ENCODE results near the gene PTK6.

The PTK6 gene

DNA sequence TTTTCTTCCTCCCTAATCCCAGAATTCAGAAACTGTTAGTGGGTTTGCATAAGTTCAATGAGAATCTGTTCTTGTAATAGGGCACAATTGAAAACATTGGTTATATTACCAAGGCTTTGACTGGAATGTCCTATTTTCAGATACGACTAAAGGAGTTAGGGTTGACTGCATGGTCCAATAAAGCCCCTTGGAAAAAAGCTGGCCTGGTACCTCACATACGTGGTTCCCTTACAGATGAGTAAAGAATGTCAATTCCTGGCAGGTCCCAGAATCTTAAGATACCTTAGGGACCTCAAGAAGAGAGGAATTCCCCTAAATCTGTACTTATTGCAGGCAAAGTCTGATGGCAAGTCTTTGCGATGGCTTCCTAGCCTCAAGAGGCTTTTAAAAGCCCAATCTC, 12.0 kb downstream of the PTK6 start:
- TF ChIP-seq, protein P1, sequence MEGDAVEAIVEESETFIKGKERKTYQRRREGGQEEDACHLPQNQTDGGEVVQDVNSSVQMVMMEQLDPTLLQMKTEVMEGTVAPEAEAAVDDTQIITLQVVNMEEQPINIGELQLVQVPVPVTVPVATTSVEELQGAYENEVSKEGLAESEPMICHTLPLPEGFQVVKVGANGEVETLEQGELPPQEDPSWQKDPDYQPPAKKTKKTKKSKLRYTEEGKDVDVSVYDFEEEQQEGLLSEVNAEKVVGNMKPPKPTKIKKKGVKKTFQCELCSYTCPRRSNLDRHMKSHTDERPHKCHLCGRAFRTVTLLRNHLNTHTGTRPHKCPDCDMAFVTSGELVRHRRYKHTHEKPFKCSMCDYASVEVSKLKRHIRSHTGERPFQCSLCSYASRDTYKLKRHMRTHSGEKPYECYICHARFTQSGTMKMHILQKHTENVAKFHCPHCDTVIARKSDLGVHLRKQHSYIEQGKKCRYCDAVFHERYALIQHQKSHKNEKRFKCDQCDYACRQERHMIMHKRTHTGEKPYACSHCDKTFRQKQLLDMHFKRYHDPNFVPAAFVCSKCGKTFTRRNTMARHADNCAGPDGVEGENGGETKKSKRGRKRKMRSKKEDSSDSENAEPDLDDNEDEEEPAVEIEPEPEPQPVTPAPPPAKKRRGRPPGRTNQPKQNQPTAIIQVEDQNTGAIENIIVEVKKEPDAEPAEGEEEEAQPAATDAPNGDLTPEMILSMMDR (IDR thresholded peaks at IDR 0.05; ENCODE audit: low read depth, low read length, missing control alignments): no peak
- no peak overlapping the region for H3K4me3 ChIP-seq (replicated peaks; ENCODE audit: low read depth, low read length)
- no peak for DNase-seq (ENCODE audit: extremely low read depth, low read depth)

DNA sequence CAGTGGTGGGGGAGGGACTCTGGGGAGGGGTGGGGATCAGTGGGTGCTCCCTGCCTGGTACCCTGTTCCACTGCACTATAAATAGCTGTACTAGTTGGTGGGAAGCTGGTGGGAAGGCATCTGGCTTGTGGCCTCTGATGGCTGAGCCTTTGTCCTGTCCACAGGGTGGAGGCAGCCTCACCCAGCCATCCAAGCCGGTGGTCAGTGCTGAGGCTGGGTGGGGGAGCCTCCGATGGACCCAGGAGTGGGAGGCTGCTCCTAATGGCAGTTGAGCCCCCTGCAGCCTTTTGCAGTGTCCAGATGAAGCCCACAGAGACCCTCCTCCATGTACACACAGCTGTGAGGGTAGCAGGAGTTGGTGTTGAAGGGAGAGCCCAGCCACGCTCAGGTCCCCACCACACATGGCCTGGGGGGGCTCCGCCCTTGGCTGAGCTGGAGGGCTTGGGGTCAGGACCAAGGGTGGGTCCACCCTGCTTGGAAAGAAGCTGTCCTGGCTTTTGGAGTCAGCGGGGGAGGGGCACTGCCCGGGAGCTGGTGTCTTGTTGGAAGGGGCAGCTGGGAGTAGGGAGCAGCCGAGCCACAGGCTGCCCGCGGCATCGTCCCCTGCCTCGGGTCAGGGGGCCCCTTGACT, 14.1 kb downstream of the PTK6 start:
- H3K4me3 ChIP-seq (replicated peaks; ENCODE audit: low read depth, low read length): no peak overlapping the region
- TF ChIP-seq, protein P1 (IDR thresholded peaks at IDR 0.05; ENCODE audit: low read depth, low read length, missing control alignments): no peak
- DNase-seq (ENCODE audit: extremely low read depth, low read depth): no peak

DNA sequence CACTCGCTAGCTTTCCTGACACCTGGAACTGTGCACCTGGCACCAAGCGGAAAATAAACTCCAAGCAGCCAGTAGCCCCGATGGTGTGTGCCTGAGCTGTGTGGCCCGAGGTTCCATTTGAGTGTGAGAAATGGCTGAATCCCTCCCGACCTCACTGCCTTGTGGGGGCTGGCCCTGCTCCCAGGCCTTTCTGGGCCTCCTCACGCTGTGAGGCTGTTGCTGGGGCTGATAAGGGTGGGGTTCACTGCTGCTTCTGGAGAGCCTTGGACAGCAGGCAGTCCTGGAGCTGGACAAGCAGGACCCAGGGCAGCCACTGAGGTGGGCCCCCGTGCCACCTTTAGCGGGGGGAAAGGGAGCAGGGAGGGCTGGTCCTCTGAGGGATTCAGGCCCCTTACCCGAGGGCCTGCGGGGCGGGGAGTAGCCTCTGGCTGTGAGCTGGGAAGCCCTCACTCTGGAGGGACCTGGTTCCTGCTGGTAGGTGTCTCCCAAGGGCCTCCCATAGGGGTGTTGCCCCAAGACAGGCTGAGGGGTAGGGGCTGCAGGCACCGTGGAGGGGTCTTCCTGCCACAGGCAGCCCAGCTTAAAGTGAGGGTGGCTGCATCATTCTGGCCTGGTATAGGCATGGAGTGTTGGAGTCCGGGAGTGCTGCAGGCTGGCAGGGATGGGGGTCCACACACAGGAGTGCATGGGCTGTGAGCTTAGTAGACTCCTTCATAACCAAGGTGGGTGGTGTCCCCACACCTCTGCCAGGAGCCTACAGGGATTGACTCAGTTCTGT, 14.9 kb downstream of the PTK6 start:
- TF ChIP-seq, protein P1 (IDR thresholded peaks at IDR 0.05; ENCODE audit: low read depth, low read length, missing control alignments): no peak
- H3K4me3 ChIP-seq (replicated peaks; ENCODE audit: low read depth, low read length): peak overlapping the region; percentile 70
- DNase-seq (ENCODE audit: extremely low read depth, low read depth): no peak

DNA sequence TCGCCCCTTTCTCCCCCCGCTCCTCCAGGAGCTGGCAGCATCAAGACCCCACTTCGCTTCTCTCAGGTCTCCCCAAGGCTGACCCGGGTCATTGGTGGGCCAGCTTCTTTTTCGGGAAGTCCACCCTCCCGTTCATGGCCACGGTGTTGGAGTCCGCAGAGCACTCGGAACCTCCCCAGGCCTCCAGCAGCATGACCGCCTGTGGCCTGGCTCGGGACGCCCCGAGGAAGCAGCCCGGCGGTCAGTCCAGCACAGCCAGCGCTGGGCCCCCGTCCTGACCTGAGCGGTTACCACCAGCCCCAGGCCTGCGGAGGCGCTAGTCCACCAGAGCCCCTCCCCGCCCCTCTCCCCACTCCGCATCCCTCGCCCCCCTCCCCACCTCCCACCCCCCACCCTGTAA, 15.6 kb downstream of the PTK6 start:
- DNase-seq (ENCODE audit: extremely low read depth, low read depth): no peak
- TF ChIP-seq, protein P1 (IDR thresholded peaks at IDR 0.05; ENCODE audit: low read depth, low read length, missing control alignments): no peak
- peak overlapping the region; percentile 70 for H3K4me3 ChIP-seq (replicated peaks; ENCODE audit: low read depth, low read length)

DNA sequence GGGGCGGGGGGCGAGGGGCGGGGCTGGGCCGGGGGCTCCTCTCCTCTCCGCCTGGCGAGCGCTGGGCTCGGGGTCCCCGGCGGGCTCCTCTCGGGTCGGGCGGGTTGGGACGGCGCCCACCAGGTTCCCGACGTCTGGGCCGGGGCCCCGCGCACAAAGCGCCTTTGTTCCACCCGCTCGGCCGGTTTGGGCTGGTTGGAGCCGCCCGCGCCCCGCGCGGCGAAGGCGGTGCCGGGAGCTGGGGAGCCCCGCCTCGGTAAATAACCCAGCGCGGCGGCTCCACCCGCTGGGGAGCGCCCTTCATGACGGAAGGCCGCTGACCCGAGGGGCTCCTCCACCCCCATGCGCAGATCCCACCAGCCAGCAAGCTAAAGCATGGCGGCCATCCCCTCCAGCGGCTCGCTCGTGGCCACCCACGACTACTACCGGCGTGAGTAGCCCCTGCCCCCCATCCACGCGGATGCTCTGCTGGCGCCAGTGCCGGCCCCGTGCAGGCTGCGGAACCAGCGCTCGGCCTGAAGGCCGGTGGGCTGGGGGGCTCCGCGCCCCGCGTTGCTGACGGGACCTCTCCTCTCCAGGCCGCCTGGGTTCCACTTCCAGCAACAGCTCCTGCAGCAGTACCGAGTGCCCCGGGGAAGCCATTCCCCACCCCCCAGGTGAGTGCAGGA, 16.1 kb downstream of the PTK6 start:
- no peak for DNase-seq (ENCODE audit: extremely low read depth, low read depth)
- H3K4me3 ChIP-seq (replicated peaks; ENCODE audit: low read depth, low read length): peak overlapping the region; percentile 70
- TF ChIP-seq, protein P1 (IDR thresholded peaks at IDR 0.05; ENCODE audit: low read depth, low read length, missing control alignments): no peak

DNA sequence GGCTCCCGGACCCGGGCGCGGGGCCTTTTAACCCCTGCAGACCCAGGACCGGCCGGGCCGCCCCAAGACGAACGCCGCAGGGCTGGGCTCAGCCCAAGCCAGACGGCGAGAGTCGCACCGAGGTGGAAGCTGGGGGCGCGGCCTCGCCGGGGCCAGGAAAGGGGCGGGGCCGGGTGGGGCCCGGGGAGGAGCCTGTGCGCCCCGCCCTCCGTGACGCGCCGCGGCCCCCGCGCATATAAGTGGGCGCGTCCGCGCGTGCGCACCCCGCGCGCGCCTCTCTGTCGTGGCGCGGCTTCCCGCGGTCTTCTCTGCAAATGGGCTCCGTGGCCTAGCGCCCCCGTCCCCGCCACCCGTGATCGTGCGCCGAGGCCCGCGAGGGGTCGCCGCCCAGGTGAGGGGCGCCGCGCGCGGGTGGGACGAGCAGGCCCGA, 16.7 kb downstream of the PTK6 start, which contains the start of gene PPDPF:
TSS of gene PPDPF (plus strand) at position 262 of the 430 bp plus-strand sequence. CDS start 544 bp downstream, outside the sequence.
- H3K4me3 ChIP-seq (replicated peaks; ENCODE audit: low read depth, low read length): peak within 1 kb of the TSS; percentile 70
- TF ChIP-seq, protein P1 (IDR thresholded peaks at IDR 0.05; ENCODE audit: low read depth, low read length, missing control alignments): no peak
- no peak for DNase-seq (ENCODE audit: extremely low read depth, low read depth)
